HG03108 (cell line): Measurements from ENCODE around the gene CD180.
A peak's percentile ranks its signal among the peaks of the same experiment; 100 is the strongest.

ENCODE experiments used
- ATAC-seq: cut with Tn5 transposase; IDR thresholded peaks from one replicate; pipeline ENCODE4 v1.9.1; 2021; ENCODE audit warnings: moderate library complexity; ENCODE audit not compliant: unreplicated experiment

CD180 gene

GRCh38 chr5:67214036-67214435, 17.4 kb upstream of the CD180 start:
- ATAC-seq = no peak

- no peak for ATAC-seq
Measured at GRCh38 chr5:67211926-67212325, 15.3 kb upstream of the CD180 start.

- ATAC-seq = peak; percentile 30
Measured at GRCh38 chr5:67209141-67209771, 12.7 kb upstream of the CD180 start.

- ATAC-seq = no peak
Measured at GRCh38 chr5:67208403-67208802, 11.8 kb upstream of the CD180 start.

GRCh38 chr5:67206929-67207328, 10.3 kb upstream of the CD180 start:
- ATAC-seq = peak; percentile 71

- peak; percentile 41 for ATAC-seq
Measured at GRCh38 chr5:67206461-67206860, 9.9 kb upstream of the CD180 start.

- ATAC-seq = no peak
Measured at GRCh38 chr5:67205981-67206380, 9.4 kb upstream of the CD180 start.

- no peak for ATAC-seq
Measured at GRCh38 chr5:67204821-67205220, 8.2 kb upstream of the CD180 start.

GRCh38 chr5:67203701-67204074, 7.1 kb upstream of the CD180 start:
- ATAC-seq = no peak

GRCh38 chr5:67202828-67203227, 6.2 kb upstream of the CD180 start:
- ATAC-seq = no peak

GRCh38 chr5:67201897-67202549, 5.4 kb upstream of the CD180 start:
- peak; percentile 21 for ATAC-seq

GRCh38 chr5:67200809-67201562, 4.4 kb upstream of the CD180 start:
- no peak for ATAC-seq

- no peak for ATAC-seq
Measured at GRCh38 chr5:67199859-67200258, 3.3 kb upstream of the CD180 start.

- no peak for ATAC-seq
Measured at GRCh38 chr5:67198917-67199316, 2.3 kb upstream of the CD180 start.

GRCh38 chr5:67197536-67197935, 937 bp upstream of the CD180 start:
- no peak for ATAC-seq

GRCh38 chr5:67195406-67196275, 958 bp downstream of the CD180 start:
- ATAC-seq = no peak

- no peak for ATAC-seq
Measured at GRCh38 chr5:67194166-67194565, 2.4 kb downstream of the CD180 start.

- ATAC-seq = no peak
Measured at GRCh38 chr5:67193439-67193807, 3.2 kb downstream of the CD180 start.

- no peak for ATAC-seq
Measured at GRCh38 chr5:67192719-67193438, 3.7 kb downstream of the CD180 start.

GRCh38 chr5:67190861-67191260, 5.7 kb downstream of the CD180 start:
- no peak for ATAC-seq

- ATAC-seq = no peak
Measured at GRCh38 chr5:67190410-67190809, 6.2 kb downstream of the CD180 start.
